ENCODE results near the gene OTUD7B. TPM values are rescaled to one million over a fixed set of nuclear protein-coding genes. Genes with fewer than 3 reads are reported as not detected.

The OTUD7B gene
- total and polyA plus RNA-seq, 3 donors from 2014 or later, result 23.1 to 31.5 (median 30.3) TPM

- Histone ChIP-seq H3K27ac (no peak overlapping the region), H3K4me1 (no peaks in the 10 kb centered on the region), H3K9me3 (no peaks in the 10 kb centered on the region), H3K4me3 (no peak overlapping the region), H3K27me3 (no peaks in the 10 kb centered on the region), H3K36me3 (ENCODE audit: low read depth, missing control alignments) (no peaks in the 10 kb centered on the region)
- 13 to 22% methylated on average over 9 of the region's 9 CpGs for WGBS, 2 donors
- no peak for TF ChIP-seq POLR2A (IDR thresholded peaks at IDR 0.05)
- no peak for TF ChIP-seq CTCF (IDR thresholded peaks at IDR 0.05)
- DNase-seq, result no peak
- intact Hi-C loops (cut with DNase I; ENCODE audit: low total_unique reads), result no loop called here
These were observed 94.2 kb downstream of the OTUD7B start for GRCh38 chr1:149916193-149916897.

DNA sequence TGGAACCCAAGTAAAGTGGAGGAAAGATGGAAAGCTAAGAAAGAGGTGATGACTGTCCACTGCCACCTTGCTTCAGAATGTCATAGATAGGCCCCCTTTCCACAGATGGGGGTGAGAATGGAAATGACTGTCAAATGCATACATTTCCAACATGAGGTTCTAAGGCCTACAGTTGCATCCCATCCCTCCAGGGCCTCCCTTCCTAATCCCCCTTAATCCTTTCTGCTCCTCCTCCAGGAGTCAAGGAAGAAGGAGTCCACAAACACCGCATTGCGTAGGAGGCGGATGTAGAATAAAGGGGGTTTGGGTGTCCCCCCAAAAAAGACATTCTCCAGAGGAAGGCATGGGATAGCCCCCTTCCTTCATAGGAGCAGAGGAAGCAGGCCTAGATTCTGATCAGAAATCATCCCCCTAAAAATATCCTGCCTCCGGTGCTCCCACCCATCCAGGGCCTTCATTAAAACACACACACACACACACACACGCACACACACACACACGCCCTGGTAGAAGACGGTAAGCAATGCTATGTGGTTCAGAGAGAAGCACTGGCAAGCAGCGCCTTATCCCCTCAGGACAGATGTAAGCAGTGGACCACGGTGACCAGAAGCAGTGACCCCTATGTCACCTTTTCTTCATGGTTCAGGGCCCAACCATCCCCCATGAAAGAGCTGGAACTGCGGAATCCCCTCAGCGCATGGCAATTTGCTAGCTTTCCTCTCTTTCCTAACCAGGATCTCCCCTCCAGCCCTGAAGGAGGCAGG is 94.9 kb downstream of the OTUD7B start:
- Histone ChIP-seq H3K36me3 (ENCODE audit: low read depth, missing control alignments) (no peaks in the 10 kb centered on the region), H3K4me3 (no peak overlapping the region), H3K4me1 (no peaks in the 10 kb centered on the region), H3K27me3 (no peaks in the 10 kb centered on the region), H3K27ac (no peak overlapping the region), H3K9me3 (no peaks in the 10 kb centered on the region)
- DNase-seq, result no peak
- 83 to 89% methylated on average over 11 of the region's 11 CpGs for WGBS, 2 donors
- no peak for TF ChIP-seq POLR2A (IDR thresholded peaks at IDR 0.05)
- no peak for TF ChIP-seq CTCF (IDR thresholded peaks at IDR 0.05)
- intact Hi-C loops (cut with DNase I; ENCODE audit: low total_unique reads), result no loop called here

DNA sequence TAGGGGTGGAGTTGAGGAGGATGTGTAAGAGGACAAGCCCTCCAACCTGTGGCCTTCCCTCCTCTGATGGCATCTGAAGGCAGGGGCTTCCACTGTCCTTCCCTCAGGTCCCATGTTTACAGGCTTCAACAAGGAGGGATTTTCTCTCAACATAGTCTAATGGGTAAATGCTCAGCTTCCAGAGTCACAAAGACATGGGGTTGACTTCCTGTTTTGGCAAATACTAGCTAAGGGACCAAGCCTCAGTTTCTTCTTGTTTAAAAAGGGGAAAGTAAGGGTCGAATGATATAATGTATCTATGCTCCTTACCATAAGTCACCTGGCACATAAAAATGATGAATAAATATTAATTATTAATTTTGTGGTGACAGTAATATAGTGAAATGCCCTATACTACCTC is 96.0 kb downstream of the OTUD7B start:
- Histone ChIP-seq H3K36me3 (ENCODE audit: low read depth, missing control alignments) (no peaks in the 10 kb centered on the region), H3K27me3 (no peaks in the 10 kb centered on the region), H3K9me3 (no peaks in the 10 kb centered on the region), H3K4me3 (no peak overlapping the region), H3K27ac (no peak overlapping the region), H3K4me1 (no peaks in the 10 kb centered on the region)
- no peak for DNase-seq
- TF ChIP-seq POLR2A (IDR thresholded peaks at IDR 0.05), result no peak
- TF ChIP-seq CTCF (IDR thresholded peaks at IDR 0.05), result no peak
- intact Hi-C loops (cut with DNase I; ENCODE audit: low total_unique reads), result no loop called here
- 82 to 92% methylated on average over 1 of the region's 1 CpG for WGBS, 2 donors

GRCh38 chr1:149906570-149907075 is 103.9 kb downstream of the OTUD7B start:
- WGBS, 2 donors, result 78 to 81% methylated on average over 10 of the region's 10 CpGs
- Histone ChIP-seq H3K4me3 (no peak overlapping the region), H3K36me3 (ENCODE audit: low read depth, missing control alignments) (no peaks in the 10 kb centered on the region), H3K9me3 (no peaks in the 10 kb centered on the region), H3K4me1 (no peaks in the 10 kb centered on the region), H3K27ac (no peak overlapping the region), H3K27me3 (no peaks in the 10 kb centered on the region)
- DNase-seq, result no peak
- intact Hi-C loops (cut with DNase I; ENCODE audit: low total_unique reads), result no loop called here
- TF ChIP-seq POLR2A (IDR thresholded peaks at IDR 0.05) (no peak), CTCF (IDR thresholded peaks at IDR 0.05) (no peak)

Data from testis (tissue), 3 donors.